ENCODE results near the gene DRGX. TPM values are rescaled to one million over a fixed set of nuclear protein-coding genes. Genes with fewer than 3 reads are reported as not detected.

Gene DRGX
- total RNA-seq, 1 experiment from 2014 or later = not detected

DNA sequence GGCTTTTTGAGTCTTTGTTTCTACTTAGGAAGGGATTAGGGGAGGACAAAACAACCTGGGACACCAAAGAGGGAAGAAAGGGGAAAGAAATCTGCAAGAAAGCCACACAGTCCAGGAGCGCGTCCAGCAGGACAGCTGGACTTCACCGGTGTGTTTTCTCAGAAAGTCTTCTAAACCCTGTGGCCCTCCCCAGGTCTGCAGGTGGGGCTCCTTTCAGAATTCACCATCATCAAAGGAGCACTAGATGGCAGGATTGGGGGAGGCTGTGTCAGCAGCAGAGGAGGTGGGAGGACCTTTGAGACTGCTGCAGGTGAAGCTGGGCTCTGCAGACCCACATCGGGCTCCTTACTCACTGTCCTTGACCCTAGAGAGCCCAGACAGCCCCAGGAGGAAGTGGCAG is 13.9 kb upstream of the DRGX start:
- CTCF ChIA-PET = interaction anchor here (0.5 kb wide), 1 partner anchor 754 kb away, joined by 3 read pairs; no protein-coding TSS in a partner anchor
- BruUV-seq (replicated peaks) = no TSS peak
- intact Hi-C loops (cut with micrococcal nuclease; ENCODE audit: unreplicated experiment) = loop anchor here (10.0 kb wide), 2 partner anchors 755 to 815 kb away; no protein-coding TSS in a partner anchor
- Histone ChIP-seq H3K4me1 (ENCODE audit: insufficient read depth, low read length, poor library complexity, severe bottlenecking) (no peaks in the 10 kb centered on the region), H3K4me3 (ENCODE audit: low read depth, low read length, poor library complexity, severe bottlenecking) (no peak overlapping the region), H3K27ac (ENCODE audit: low read depth, low read length, poor library complexity, severe bottlenecking) (no peak overlapping the region), H3K36me3 (ENCODE audit: insufficient read depth, low read length, poor library complexity, severe bottlenecking) (no peaks in the 10 kb centered on the region), H3K27me3 (replicated peaks; ENCODE audit: insufficient read depth, low read depth, low read length, poor library complexity) (peaks cover 67% of the 10 kb centered on the region), H3K9me3 (ENCODE audit: low read depth, low read length, poor library complexity, severe bottlenecking) (no peaks in the 10 kb centered on the region)
- POLR2A ChIA-PET (ENCODE audit: low non-redundant PET) = no interaction called here
- TF ChIP-seq CTCF (conservative IDR thresholded peaks at IDR 0.05; ENCODE audit: low read depth, low read length) (no peak), EZH2 (IDR thresholded peaks at IDR 0.05; ENCODE audit: borderline replicate concordance, low read depth, low read length, poor library complexity, severe bottlenecking) (no peak)
- no peak for DNase-seq (ENCODE audit: low spot score)

DNA sequence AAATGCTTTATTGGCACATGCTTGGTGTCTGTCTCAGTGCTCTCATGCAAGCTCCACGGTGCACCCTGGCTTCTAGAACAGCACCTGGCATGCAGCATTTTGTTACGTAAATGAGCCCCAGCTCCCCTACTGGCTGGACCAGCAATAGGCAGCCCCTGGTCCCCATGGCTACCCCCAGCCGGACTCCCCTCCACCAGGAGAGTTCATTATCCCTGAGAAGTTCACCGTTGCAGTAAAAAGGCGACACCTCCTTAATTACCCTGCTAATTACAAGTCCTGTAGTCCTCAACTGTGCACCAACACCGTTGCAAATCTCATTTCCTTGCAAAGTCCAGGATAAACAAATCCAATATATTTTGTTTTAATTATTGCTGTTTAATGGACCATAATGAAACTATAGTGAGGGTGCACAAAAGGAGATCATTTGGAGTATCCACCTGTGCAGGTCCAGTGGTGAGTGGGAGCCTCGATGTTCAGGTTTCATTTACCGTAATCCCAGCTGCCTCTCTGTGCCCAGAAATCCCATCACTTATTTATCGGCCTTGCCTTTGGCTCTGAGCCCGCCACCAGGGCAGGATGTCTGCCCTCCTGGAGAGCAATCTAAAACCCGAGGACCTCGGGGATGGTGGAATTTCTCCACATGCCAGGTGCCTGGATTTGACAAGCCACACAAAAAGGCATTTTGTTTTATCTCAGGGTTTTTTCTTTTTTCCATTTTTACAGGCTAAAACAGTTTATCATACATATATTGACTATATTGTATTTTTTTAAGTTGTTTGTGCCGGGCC is 12.8 kb upstream of the DRGX start:
- ChIA-PET POLR2A (ENCODE audit: low non-redundant PET) (no interaction called here), CTCF (interaction anchor here (1.7 kb wide), 1 partner anchor 103 kb away, joined by 25 read pairs; no protein-coding TSS in a partner anchor)
- no peaks in the 10 kb centered on the region for H3K4me1 ChIP-seq (ENCODE audit: insufficient read depth, low read length, poor library complexity, severe bottlenecking)
- H3K27me3 ChIP-seq (replicated peaks; ENCODE audit: insufficient read depth, low read depth, low read length, poor library complexity) = peaks cover 68% of the 10 kb centered on the region
- DNase-seq (ENCODE audit: low spot score) = peak; percentile 37
- no peaks in the 10 kb centered on the region for H3K9me3 ChIP-seq (ENCODE audit: low read depth, low read length, poor library complexity, severe bottlenecking)
- no peak overlapping the region for H3K4me3 ChIP-seq (ENCODE audit: low read depth, low read length, poor library complexity, severe bottlenecking)
- intact Hi-C loops (cut with micrococcal nuclease; ENCODE audit: unreplicated experiment) = loop anchor here (10.0 kb wide), 2 partner anchors 754 to 816 kb away; no protein-coding TSS in a partner anchor
- H3K27ac ChIP-seq (ENCODE audit: low read depth, low read length, poor library complexity, severe bottlenecking) = no peak overlapping the region
- BruUV-seq (replicated peaks) = no TSS peak
- no peaks in the 10 kb centered on the region for H3K36me3 ChIP-seq (ENCODE audit: insufficient read depth, low read length, poor library complexity, severe bottlenecking)
- TF ChIP-seq CTCF (conservative IDR thresholded peaks at IDR 0.05; ENCODE audit: low read depth, low read length) (peak; percentile 58), EZH2 (IDR thresholded peaks at IDR 0.05; ENCODE audit: borderline replicate concordance, low read depth, low read length, poor library complexity, severe bottlenecking) (no peak)

DNA sequence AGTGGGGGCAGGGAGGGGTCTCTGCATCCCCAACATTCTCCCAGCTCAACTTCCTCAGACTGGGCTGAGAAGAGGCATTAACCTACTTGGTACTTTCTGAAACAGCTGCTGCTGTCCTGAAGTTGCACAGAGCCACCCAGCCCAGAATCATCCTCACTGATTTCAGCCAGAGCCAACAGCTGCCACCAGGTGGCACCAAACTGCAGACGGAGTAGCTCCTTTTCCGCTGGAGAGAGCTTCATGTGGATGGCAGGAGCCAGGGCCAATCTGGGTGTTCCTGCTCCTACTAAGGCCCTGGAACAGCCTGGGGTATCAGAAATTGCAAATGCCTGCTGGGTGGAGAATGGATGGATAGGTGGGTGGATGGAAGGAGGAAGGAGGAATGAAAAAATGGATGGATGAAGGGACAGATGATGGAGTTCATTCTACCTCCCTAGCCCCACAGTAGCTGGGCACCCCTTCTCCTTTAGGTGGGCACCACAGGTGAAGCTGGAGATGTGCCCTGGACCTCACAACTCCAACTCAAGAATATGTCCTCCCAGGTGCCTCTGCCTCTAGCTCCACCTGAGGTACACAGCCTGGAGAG is 11.8 kb upstream of the DRGX start:
- CTCF ChIA-PET = interaction anchor here (0.6 to 1.7 kb wide), 8 partner anchors 18 to 751 kb away, joined by 3 to 25 read pairs (median 4); partner anchors contain the start of gene ERCC6
- POLR2A ChIA-PET (ENCODE audit: low non-redundant PET) = no interaction called here
- Histone ChIP-seq H3K36me3 (ENCODE audit: insufficient read depth, low read length, poor library complexity, severe bottlenecking) (no peaks in the 10 kb centered on the region), H3K9me3 (ENCODE audit: low read depth, low read length, poor library complexity, severe bottlenecking) (no peaks in the 10 kb centered on the region), H3K4me1 (ENCODE audit: insufficient read depth, low read length, poor library complexity, severe bottlenecking) (no peaks in the 10 kb centered on the region), H3K27ac (ENCODE audit: low read depth, low read length, poor library complexity, severe bottlenecking) (no peak overlapping the region), H3K4me3 (ENCODE audit: low read depth, low read length, poor library complexity, severe bottlenecking) (no peak overlapping the region), H3K27me3 (replicated peaks; ENCODE audit: insufficient read depth, low read depth, low read length, poor library complexity) (peaks cover 77% of the 10 kb centered on the region)
- intact Hi-C loops (cut with micrococcal nuclease; ENCODE audit: unreplicated experiment) = loop anchor here (1.0 to 10.0 kb wide), 3 partner anchors 105 to 817 kb away; no protein-coding TSS in a partner anchor
- BruUV-seq (replicated peaks) = no TSS peak
- DNase-seq (ENCODE audit: low spot score) = peak; percentile 79
- TF ChIP-seq EZH2 (IDR thresholded peaks at IDR 0.05; ENCODE audit: borderline replicate concordance, low read depth, low read length, poor library complexity, severe bottlenecking) (no peak), CTCF (conservative IDR thresholded peaks at IDR 0.05; ENCODE audit: low read depth, low read length) (peak; percentile 90)

All from A673 (cell line).